IMR-90 (cell line): ENCODE data around the gene SPPL3. TPM values are rescaled to one million over a fixed set of nuclear protein-coding genes. Genes with fewer than 3 reads are reported as not detected.

ENCODE experiments used
- ATAC-seq: fragments of 200-7000 bp; cut with Tn5 transposase; 2 replicates; pipeline ENCODE4 v1.9.1; 2020; ENCODE audit warnings: low read depth, mild to moderate bottlenecking, moderate library complexity
- BruUV-seq: library from RNA; stranded (reverse); fragments of 400-500 nt; replicated peaks from 2 replicates; lab custom pipeline; 2021; lab: Mats Ljungman, UMichigan
- CTCF ChIA-PET: fragments of 300-600 bp; formaldehyde crosslinking; extraction: SDS; loops from one replicate; lab custom pipeline; 2021; ENCODE audit warnings: antibody characterized with exemption; lab: Yijun Ruan, JAX
- POLR2A ChIA-PET: fragments of 300-600 bp; sonication (Branson Sonifier 250); formaldehyde crosslinking; loops from one replicate; lab custom pipeline; 2022; ENCODE audit warnings: antibody characterized with exemption; ENCODE audit not compliant: unreplicated experiment; lab: Charles Lee
- DNase-seq: peaks from one replicate; pipeline ENCODE4 v3.0.0; 2013
- H2AFZ ChIP-seq: replicated peaks from 2 replicates; pipeline ENCODE3; 2013; ENCODE audit warnings: low read length, mild to moderate bottlenecking; ENCODE audit not compliant: poor library complexity
- H2AK5ac ChIP-seq: 2 replicates; pipeline ENCODE4 v1.6.1; 2013; ENCODE audit warnings: low read depth, low read length, inconsistent platforms
- H2AK9ac ChIP-seq: replicated peaks from 2 replicates; pipeline ENCODE3; 2013; ENCODE audit warnings: mild to moderate bottlenecking, low read depth, low read length, moderate library complexity; ENCODE audit not compliant: poor library complexity
- H2BK120ac ChIP-seq: 2 replicates; pipeline ENCODE4 v1.6.1; 2013; ENCODE audit warnings: low read depth, low read length, inconsistent platforms
- H2BK15ac ChIP-seq: 3 replicates; pipeline ENCODE4 v1.6.1; 2013; ENCODE audit warnings: low read depth, low read length, inconsistent platforms
- H2BK20ac ChIP-seq: 2 replicates; pipeline ENCODE4 v1.6.1; 2013; ENCODE audit warnings: low read depth, mild to moderate bottlenecking, inconsistent platforms, low read length, moderate library complexity
- H2BK5ac ChIP-seq: 2 replicates; pipeline ENCODE4 v1.6.1; 2013; ENCODE audit warnings: mild to moderate bottlenecking, low read depth, low read length, inconsistent platforms; ENCODE audit not compliant: poor library complexity, severe bottlenecking
- H3K14ac ChIP-seq: replicated peaks from 2 replicates; pipeline ENCODE4 v1.6.1; 2013; ENCODE audit warnings: low read depth, low read length, inconsistent platforms
- H3K18ac ChIP-seq: 2 replicates; pipeline ENCODE4 v1.6.1; 2013; ENCODE audit warnings: low read depth, low read length, control low read depth
- H3K23ac ChIP-seq: 2 replicates; pipeline ENCODE4 v1.6.1; 2013; ENCODE audit warnings: low read depth, low read length, inconsistent platforms
- H3K27ac ChIP-seq: 2 replicates; pipeline ENCODE4 v1.5.1; 2013; ENCODE audit warnings: mild to moderate bottlenecking, control low read depth, low read length; ENCODE audit not compliant: insufficient read depth
- H3K27me3 ChIP-seq: 2 replicates; pipeline ENCODE4 v1.6.1; 2013; ENCODE audit warnings: low read length; ENCODE audit not compliant: control insufficient read depth, insufficient read depth
- H3K36me3 ChIP-seq: 2 replicates; pipeline ENCODE4 v1.6.1; 2013; ENCODE audit warnings: low read length, mixed read lengths; ENCODE audit not compliant: control insufficient read depth, insufficient read depth
- H3K4ac ChIP-seq: 2 replicates; pipeline ENCODE4 v1.6.1; 2013; ENCODE audit warnings: low read depth, low read length, inconsistent platforms
- H3K4me1 ChIP-seq: 2 replicates; pipeline ENCODE4 v1.6.1; 2013; ENCODE audit warnings: low read length, mixed read lengths; ENCODE audit not compliant: control insufficient read depth, insufficient read depth
- H3K4me2 ChIP-seq: 2 replicates; pipeline ENCODE4 v1.6.1; 2013; ENCODE audit warnings: low read depth, mild to moderate bottlenecking, control low read depth, low read length, moderate library complexity
- H3K4me3 ChIP-seq: 2 replicates; pipeline ENCODE4 v1.5.1; 2013; ENCODE audit warnings: low read depth, mild to moderate bottlenecking, control low read depth, low read length, moderate library complexity; ENCODE audit not compliant: insufficient read depth
- H3K56ac ChIP-seq: 2 replicates; pipeline ENCODE4 v1.6.1; 2013; ENCODE audit warnings: low read length, inconsistent platforms; ENCODE audit not compliant: insufficient read depth; ENCODE audit errors: extremely low read depth
- H3K79me1 ChIP-seq, 2 experiments: 2 replicates each; pipeline ENCODE4 v1.6.1; 2013; ENCODE audit warnings: low read length in 2 of 2, inconsistent platforms in 1 of 2, low read depth in 1 of 2
- H3K9ac ChIP-seq: 2 replicates; pipeline ENCODE4 v1.6.1; 2013; ENCODE audit warnings: low read depth, low read length, control low read depth
- H3K9me1 ChIP-seq: 2 replicates; pipeline ENCODE4 v1.6.1; 2013; ENCODE audit warnings: low read length, inconsistent platforms; ENCODE audit not compliant: insufficient read depth
- H3K9me3 ChIP-seq: 2 replicates; pipeline ENCODE4 v1.6.1; 2013; ENCODE audit warnings: low read length; ENCODE audit not compliant: control insufficient read depth, insufficient read depth
- H4K20me1 ChIP-seq: 2 replicates; pipeline ENCODE4 v1.6.1; 2013; ENCODE audit warnings: low read length, inconsistent platforms; ENCODE audit not compliant: insufficient read depth
- H4K5ac ChIP-seq: 2 replicates; pipeline ENCODE4 v1.6.1; 2013; ENCODE audit warnings: mild to moderate bottlenecking, low read depth, low read length, control low read depth
- H4K8ac ChIP-seq, 2 experiments: 2 replicates each; pipeline ENCODE4 v1.6.1; 2013; ENCODE audit warnings: low read depth in 2 of 2, low read length in 2 of 2, control low read depth in 1 of 2, inconsistent platforms in 1 of 2
- H4K91ac ChIP-seq: 2 replicates; pipeline ENCODE4 v1.6.1; 2013; ENCODE audit warnings: low read depth, low read length, inconsistent platforms; ENCODE audit not compliant: insufficient read depth
- BHLHE40 ChIP-seq: fragments of 150-350 bp; IDR thresholded peaks from 2 replicates; pipeline ENCODE4 v1.6.1; 2016; ENCODE audit warnings: mild to moderate bottlenecking, low read depth, low read length
- CEBPB ChIP-seq: IDR thresholded peaks from 2 replicates; pipeline ENCODE4 v1.6.1; 2012; ENCODE audit warnings: low read depth, low read length, improper control_type of control experiment
- CHD1 ChIP-seq: IDR thresholded peaks from 2 replicates; pipeline ENCODE4 v1.6.1; 2012; ENCODE audit warnings: low read depth, low read length, improper control_type of control experiment
- CTCF ChIP-seq: conservative IDR thresholded peaks from 2 replicates; pipeline ENCODE4 v1.5.1; 2012; ENCODE audit warnings: mild to moderate bottlenecking, low read depth, low read length, improper control_type of control experiment
- ELK1 ChIP-seq: fragments of 150-350 bp; IDR thresholded peaks from 2 replicates; pipeline ENCODE4 v1.6.1; 2016; ENCODE audit warnings: low read depth, mild to moderate bottlenecking, low read length, moderate library complexity, borderline replicate concordance
- FOS ChIP-seq: fragments of 150-350 bp; IDR thresholded peaks from 2 replicates; pipeline ENCODE4 v1.6.1; 2016; ENCODE audit warnings: low read depth, low read length
- MAFK ChIP-seq: IDR thresholded peaks from 2 replicates; pipeline ENCODE4 v1.6.1; 2012; ENCODE audit warnings: low read depth, low read length, improper control_type of control experiment
- MAZ ChIP-seq: IDR thresholded peaks from 2 replicates; pipeline ENCODE4 v1.6.1; 2012; ENCODE audit warnings: low read depth, mild to moderate bottlenecking, low read length, improper control_type of control experiment, moderate library complexity, borderline replicate concordance
- MXI1 ChIP-seq: IDR thresholded peaks from 2 replicates; pipeline ENCODE4 v1.6.1; 2012; ENCODE audit warnings: low read depth, mild to moderate bottlenecking, low read length, moderate library complexity, borderline replicate concordance
- NFE2L2 ChIP-seq: fragments of 150-350 bp; IDR thresholded peaks from 2 replicates; pipeline ENCODE4 v1.6.1; 2016; ENCODE audit warnings: low read depth, mild to moderate bottlenecking, low read length
- POLR2A ChIP-seq: IDR thresholded peaks from 2 replicates; pipeline ENCODE4 v1.6.1; 2012; ENCODE audit warnings: mild to moderate bottlenecking, low read depth, low read length
- RAD21 ChIP-seq: IDR thresholded peaks from 2 replicates; pipeline ENCODE4 v1.6.1; 2012; ENCODE audit warnings: low read length, improper control_type of control experiment
- RCOR1 ChIP-seq: IDR thresholded peaks from 2 replicates; pipeline ENCODE4 v1.6.1; 2012; ENCODE audit warnings: mild to moderate bottlenecking, low read length, improper control_type of control experiment; ENCODE audit not compliant: insufficient replicate concordance
- RFX5 ChIP-seq: IDR thresholded peaks from 2 replicates; pipeline ENCODE4 v1.8.0; 2012; ENCODE audit warnings: low read depth, mild to moderate bottlenecking, low read length, moderate library complexity
- SMC3 ChIP-seq: fragments of 150-350 bp; IDR thresholded peaks from 2 replicates; pipeline ENCODE4 v1.6.1; 2016; ENCODE audit warnings: low read depth, mild to moderate bottlenecking, antibody characterized with exemption, low read length, moderate library complexity
- USF2 ChIP-seq: fragments of 150-350 bp; IDR thresholded peaks from 2 replicates; pipeline ENCODE4 v1.6.1; 2017; ENCODE audit warnings: mild to moderate bottlenecking, antibody characterized with exemption, low read length, low read depth
- WGBS, 2 experiments: methylation state at CpG; one replicate each; pipeline versions ENCODE4 v1.1.5 to v1.1.7; 2013; ENCODE audit warnings: missing lambda C conversion rate in 2 of 2; ENCODE audit not compliant: insufficient read length in 1 of 2; ENCODE audit errors: extremely low coverage in 2 of 2; 5-methylcytosine and 5-hydroxymethylcytosine counted together
- dilution Hi-C: fragments of 300-500 bp; cut with HindIII; formaldehyde crosslinking; loops from one replicate; pipeline ENCODE4 v1.14.3; 2018; ENCODE audit warnings: low sequenced_read_pairs; ENCODE audit not compliant: unreplicated experiment
- in situ Hi-C: fragments of 300-500 bp; cut with MboI; formaldehyde crosslinking; loops from 3 replicates; pipeline ENCODE4 v1.14.3; 2019; ENCODE audit warnings: low sequenced_read_pairs, inconsistent platforms, mixed read lengths
- intact Hi-C: fragments of 100-400 bp; cut with micrococcal nuclease; formaldehyde crosslinking; loops from 2 replicates; pipeline ENCODE4 v1.10.0; 2022
- polyA plus RNA-seq, 3 experiments: library from polyadenylated mRNA; depleted of rRNA; stranded (reverse); fragments of >200 nt; gene quantifications; 2 replicates each; pipeline ENCODE4 v1.2.3, GENCODE V29; 2012; ENCODE audit warnings: low replicate concordance in 1 of 3
- total RNA-seq: library from RNA; depleted of rRNA; stranded (reverse); fragments of >200 nt; gene quantifications from 2 replicates; pipeline ENCODE4 v1.2.3, GENCODE V29; 2012

Gene SPPL3
- total and polyA plus RNA-seq, 2 of the 4 experiments (the other 2 are of a cell fraction) = 1.6 to 18.0 TPM

- Histone ChIP-seq H3K4me1 (no peaks in the 10 kb centered on the region), H3K4me2 (no peak overlapping the region), H2AK9ac (no peak overlapping the region), H4K8ac (no peak overlapping the region), H3K56ac (no peak overlapping the region), H3K27ac (no peak overlapping the region), H4K91ac (no peak overlapping the region), H4K20me1 (no peaks in the 10 kb centered on the region; the same call in 1 of the 2 replicates), H3K9ac (no peak overlapping the region), H2BK20ac (no peak overlapping the region), H2AK5ac (no peak overlapping the region), H3K4me3 (no peak overlapping the region), H3K9me3 (no peaks in the 10 kb centered on the region), H4K5ac (no peak overlapping the region), H3K9me1 (no peaks in the 10 kb centered on the region), H2AFZ (no peak overlapping the region), H2BK15ac (no peak overlapping the region), H3K36me3 (no peaks in the 10 kb centered on the region; the same call in 1 of the 2 replicates), H3K4ac (no peak overlapping the region), H2BK5ac (no peak overlapping the region), H3K27me3 (no peaks in the 10 kb centered on the region), H3K23ac (no peak overlapping the region), H3K14ac (no peak overlapping the region), H3K18ac (no peak overlapping the region), H2BK120ac (no peak overlapping the region), H3K79me1 (no peaks in the 10 kb centered on the region)
- ATAC-seq = no peak
- in situ Hi-C loops (no loop called here), dilution Hi-C loops (no loop called here), intact Hi-C loops (no loop called here)
- 85% methylated on average over 12 of the region's 15 CpGs; no CpG with 5 or more reads in 1 of the 2 experiments for WGBS, 2 experiments
- ChIA-PET CTCF (no interaction called here), POLR2A (no interaction called here)
- no peak for TF ChIP-seq SMC3
- TF ChIP-seq RAD21 = no peak
- no peak for TF ChIP-seq NFE2L2
- no peak for TF ChIP-seq CTCF
- TF ChIP-seq RCOR1 = no peak
- no peak for TF ChIP-seq MAFK
- TF ChIP-seq MAZ = no peak
- TF ChIP-seq FOS = no peak
- TF ChIP-seq MXI1 = no peak
- TF ChIP-seq CHD1 = no peak
- TF ChIP-seq USF2 = no peak
- TF ChIP-seq ELK1 = no peak
- TF ChIP-seq POLR2A = no peak
- no peak for TF ChIP-seq CEBPB
- no peak for TF ChIP-seq RFX5
- no peak for TF ChIP-seq BHLHE40
- BruUV-seq = no TSS peak
- DNase-seq = no peak
These were observed 163.3 kb downstream of the SPPL3 start for GRCh38 chr12:120740871-120741270.
